ENCODE data around the gene VPS8.

- TF ChIP-seq CTCF (IDR thresholded peaks at IDR 0.05; ENCODE audit: insufficient read depth, low read length) (no peak), GABPA (IDR thresholded peaks at IDR 0.05; ENCODE audit: low read depth) (no peak), POLR2AphosphoS5 (IDR thresholded peaks at IDR 0.05; ENCODE audit: low read depth) (no peak)
- TF ChIP-seq, protein P1, sequence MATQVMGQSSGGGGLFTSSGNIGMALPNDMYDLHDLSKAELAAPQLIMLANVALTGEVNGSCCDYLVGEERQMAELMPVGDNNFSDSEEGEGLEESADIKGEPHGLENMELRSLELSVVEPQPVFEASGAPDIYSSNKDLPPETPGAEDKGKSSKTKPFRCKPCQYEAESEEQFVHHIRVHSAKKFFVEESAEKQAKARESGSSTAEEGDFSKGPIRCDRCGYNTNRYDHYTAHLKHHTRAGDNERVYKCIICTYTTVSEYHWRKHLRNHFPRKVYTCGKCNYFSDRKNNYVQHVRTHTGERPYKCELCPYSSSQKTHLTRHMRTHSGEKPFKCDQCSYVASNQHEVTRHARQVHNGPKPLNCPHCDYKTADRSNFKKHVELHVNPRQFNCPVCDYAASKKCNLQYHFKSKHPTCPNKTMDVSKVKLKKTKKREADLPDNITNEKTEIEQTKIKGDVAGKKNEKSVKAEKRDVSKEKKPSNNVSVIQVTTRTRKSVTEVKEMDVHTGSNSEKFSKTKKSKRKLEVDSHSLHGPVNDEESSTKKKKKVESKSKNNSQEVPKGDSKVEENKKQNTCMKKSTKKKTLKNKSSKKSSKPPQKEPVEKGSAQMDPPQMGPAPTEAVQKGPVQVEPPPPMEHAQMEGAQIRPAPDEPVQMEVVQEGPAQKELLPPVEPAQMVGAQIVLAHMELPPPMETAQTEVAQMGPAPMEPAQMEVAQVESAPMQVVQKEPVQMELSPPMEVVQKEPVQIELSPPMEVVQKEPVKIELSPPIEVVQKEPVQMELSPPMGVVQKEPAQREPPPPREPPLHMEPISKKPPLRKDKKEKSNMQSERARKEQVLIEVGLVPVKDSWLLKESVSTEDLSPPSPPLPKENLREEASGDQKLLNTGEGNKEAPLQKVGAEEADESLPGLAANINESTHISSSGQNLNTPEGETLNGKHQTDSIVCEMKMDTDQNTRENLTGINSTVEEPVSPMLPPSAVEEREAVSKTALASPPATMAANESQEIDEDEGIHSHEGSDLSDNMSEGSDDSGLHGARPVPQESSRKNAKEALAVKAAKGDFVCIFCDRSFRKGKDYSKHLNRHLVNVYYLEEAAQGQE (IDR thresholded peaks at IDR 0.05; ENCODE audit: insufficient replicate concordance, low read depth): no peak
These were observed 84.4 kb downstream of the VPS8 start for GRCh38 chr3:184896336-184896735.
